ENCODE measurements around the gene PLOD1.

GRCh38 chr1:11961230-11961629, 26.7 kb downstream of the PLOD1 start:
- TF ChIP-seq SOX5 (CRISPR knock-in tag; IDR thresholded peaks at IDR 0.05; ENCODE audit: borderline replicate concordance) (no peak), SP1 (IDR thresholded peaks at IDR 0.05) (no peak), SP1 (CRISPR knock-in tag; IDR thresholded peaks at IDR 0.05) (no peak), FOXP1 (IDR thresholded peaks at IDR 0.05) (no peak), FOXP1 (CRISPR knock-in tag; IDR thresholded peaks at IDR 0.05) (peak; percentile 70), PRPF4 (IDR thresholded peaks at IDR 0.05; ENCODE audit: low read depth, low read length, poor library complexity, severe bottlenecking) (no peak), SP2 (CRISPR knock-in tag; IDR thresholded peaks at IDR 0.05) (no peak), ZXDC (CRISPR knock-in tag; IDR thresholded peaks at IDR 0.05) (no peak), ZKSCAN1 (IDR thresholded peaks at IDR 0.05; ENCODE audit: low read length) (no peak), CTCF (CRISPR knock-in tag; IDR thresholded peaks at IDR 0.05) (no peak), CEBPB (IDR thresholded peaks at IDR 0.05; ENCODE audit: borderline replicate concordance, low read depth, low read length) (peak; percentile 38; the same call in 1 of the 2 replicates), POLR2AphosphoS5 (IDR thresholded peaks at IDR 0.05; ENCODE audit: low read depth, low read length) (no peak), ETV6 (CRISPR knock-in tag; conservative IDR thresholded peaks at IDR 0.05) (no peak), ZBTB49 (CRISPR knock-in tag; IDR thresholded peaks at IDR 0.05; ENCODE audit: borderline replicate concordance) (no peak), EP300 (IDR thresholded peaks at IDR 0.05; ENCODE audit: low read depth in 2 of 2, low read length in 2 of 2) (no peak), EP300 (CRISPR knock-in tag; IDR thresholded peaks at IDR 0.05; ENCODE audit: borderline replicate concordance) (no peak)
